ENCODE results near the gene CYBB. TPM values are rescaled to one million over a fixed set of nuclear protein-coding genes. Genes with fewer than 3 reads are reported as not detected.
A peak's percentile ranks its signal among the peaks of the same experiment; 100 is the strongest.

The CYBB gene
- total and polyA plus RNA-seq, 2 donors (not counting 1 experiment from before 2014, with no cell fraction given): under 0.01 TPM; not detected in 1

DNA sequence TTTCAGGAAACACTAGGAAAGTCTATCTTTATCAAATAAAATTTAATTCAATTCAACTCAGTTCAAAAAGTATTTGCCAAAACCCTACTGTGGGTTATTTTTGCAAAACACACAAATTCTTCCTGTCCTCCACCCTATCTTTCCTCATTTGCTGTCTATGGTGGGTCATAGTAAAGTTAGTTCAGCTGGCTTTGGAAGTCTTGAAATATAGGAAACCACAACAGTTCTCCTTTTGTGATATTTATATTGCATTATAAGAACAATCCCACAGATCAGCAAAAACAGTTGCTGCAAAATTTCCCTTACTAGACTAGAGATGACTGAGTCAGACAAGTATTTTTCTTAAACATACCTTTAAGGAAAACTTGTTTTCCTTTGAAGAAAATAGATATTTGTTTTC is 22.2 kb downstream of the CYBB start:
- Histone ChIP-seq H3K36me3 (ENCODE audit: control insufficient read depth, insufficient read depth, low read length) (no peaks in the 10 kb centered on the region), H2AFZ (ENCODE audit: low read length) (no peak overlapping the region), H3K9ac (ENCODE audit: insufficient read depth, low read length) (no peak overlapping the region), H3K27ac (ENCODE audit: insufficient read depth, low read length) (no peak overlapping the region), H3K4me2 (ENCODE audit: extremely low read depth, insufficient read depth, low read length) (no peak overlapping the region), H3K4me3 (replicated peaks in 1 of 4; ENCODE audit: control extremely low read depth in 1 of 4, insufficient read depth in 1 of 4, low read depth in 3 of 4, low read length in 4 of 4) (no peak overlapping the region), H4K20me1 (ENCODE audit: control insufficient read depth, extremely low read depth, insufficient read depth, low read length) (no peaks in the 10 kb centered on the region), H3K4me1 (ENCODE audit: control insufficient read depth, extremely low read depth, insufficient read depth, low read length) (no peaks in the 10 kb centered on the region), H3K27me3 (ENCODE audit: control insufficient read depth, insufficient read depth, low read length) (no peaks in the 10 kb centered on the region), H3K9me3 (ENCODE audit: control insufficient read depth, insufficient read depth, low read depth, low read length) (no peaks in the 10 kb centered on the region), H3K79me2 (ENCODE audit: control insufficient read depth, insufficient read depth, low read length) (no peaks in the 10 kb centered on the region)
- no peak for TF ChIP-seq EZH2 (IDR thresholded peaks at IDR 0.05; ENCODE audit: low read length, missing control alignments)
- TF ChIP-seq, protein P1, sequence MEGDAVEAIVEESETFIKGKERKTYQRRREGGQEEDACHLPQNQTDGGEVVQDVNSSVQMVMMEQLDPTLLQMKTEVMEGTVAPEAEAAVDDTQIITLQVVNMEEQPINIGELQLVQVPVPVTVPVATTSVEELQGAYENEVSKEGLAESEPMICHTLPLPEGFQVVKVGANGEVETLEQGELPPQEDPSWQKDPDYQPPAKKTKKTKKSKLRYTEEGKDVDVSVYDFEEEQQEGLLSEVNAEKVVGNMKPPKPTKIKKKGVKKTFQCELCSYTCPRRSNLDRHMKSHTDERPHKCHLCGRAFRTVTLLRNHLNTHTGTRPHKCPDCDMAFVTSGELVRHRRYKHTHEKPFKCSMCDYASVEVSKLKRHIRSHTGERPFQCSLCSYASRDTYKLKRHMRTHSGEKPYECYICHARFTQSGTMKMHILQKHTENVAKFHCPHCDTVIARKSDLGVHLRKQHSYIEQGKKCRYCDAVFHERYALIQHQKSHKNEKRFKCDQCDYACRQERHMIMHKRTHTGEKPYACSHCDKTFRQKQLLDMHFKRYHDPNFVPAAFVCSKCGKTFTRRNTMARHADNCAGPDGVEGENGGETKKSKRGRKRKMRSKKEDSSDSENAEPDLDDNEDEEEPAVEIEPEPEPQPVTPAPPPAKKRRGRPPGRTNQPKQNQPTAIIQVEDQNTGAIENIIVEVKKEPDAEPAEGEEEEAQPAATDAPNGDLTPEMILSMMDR (conservative IDR thresholded peaks at IDR 0.05 in 1 of 2, IDR thresholded peaks at IDR 0.05 in 1 of 2; ENCODE audit: low read depth in 1 of 2, low read length in 2 of 2): no peak
- DNase-seq (ENCODE audit: low read depth in 2 of 2): peak in 1 of 2 donors; percentile 1

DNA sequence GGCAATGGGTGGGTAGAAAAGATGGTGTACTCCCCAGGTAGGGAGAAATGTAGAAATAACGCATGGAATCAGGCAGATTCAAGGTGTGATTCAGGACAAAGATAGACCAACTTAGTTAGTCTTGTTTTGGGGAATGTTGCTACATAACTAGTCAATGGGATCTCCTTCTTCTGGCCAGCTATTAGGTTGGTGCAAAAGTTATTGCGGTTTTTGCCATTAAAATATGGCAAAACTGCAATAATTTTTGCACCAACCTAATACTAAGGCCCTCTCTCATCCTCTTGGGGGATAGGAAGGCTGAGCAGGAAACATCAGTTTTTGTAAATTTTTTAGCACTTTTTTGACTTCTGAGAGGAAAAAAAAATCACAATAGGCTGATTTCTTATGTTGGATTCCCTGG is 23.2 kb downstream of the CYBB start:
- Histone ChIP-seq H3K4me1 (ENCODE audit: control insufficient read depth, extremely low read depth, insufficient read depth, low read length) (no peaks in the 10 kb centered on the region), H3K79me2 (ENCODE audit: control insufficient read depth, insufficient read depth, low read length) (no peaks in the 10 kb centered on the region), H2AFZ (ENCODE audit: low read length) (no peak overlapping the region), H4K20me1 (ENCODE audit: control insufficient read depth, extremely low read depth, insufficient read depth, low read length) (no peaks in the 10 kb centered on the region), H3K36me3 (ENCODE audit: control insufficient read depth, insufficient read depth, low read length) (no peaks in the 10 kb centered on the region), H3K27me3 (ENCODE audit: control insufficient read depth, insufficient read depth, low read length) (no peaks in the 10 kb centered on the region), H3K27ac (ENCODE audit: insufficient read depth, low read length) (no peak overlapping the region), H3K9ac (ENCODE audit: insufficient read depth, low read length) (no peak overlapping the region), H3K4me2 (ENCODE audit: extremely low read depth, insufficient read depth, low read length) (no peak overlapping the region), H3K4me3 (replicated peaks in 1 of 4; ENCODE audit: control extremely low read depth in 1 of 4, insufficient read depth in 1 of 4, low read depth in 3 of 4, low read length in 4 of 4) (no peak overlapping the region), H3K9me3 (ENCODE audit: control insufficient read depth, insufficient read depth, low read depth, low read length) (no peaks in the 10 kb centered on the region)
- DNase-seq (ENCODE audit: low read depth in 2 of 2): no peak
- TF ChIP-seq, protein P1 (conservative IDR thresholded peaks at IDR 0.05 in 1 of 2, IDR thresholded peaks at IDR 0.05 in 1 of 2; ENCODE audit: low read depth in 1 of 2, low read length in 2 of 2): no peak
- TF ChIP-seq EZH2 (IDR thresholded peaks at IDR 0.05; ENCODE audit: low read length, missing control alignments): no peak

GRCh38 chrX:37809970-37810369 is 30.1 kb downstream of the CYBB start:
- no peak for DNase-seq (ENCODE audit: low read depth in 2 of 2)
- H3K27ac ChIP-seq (ENCODE audit: insufficient read depth, low read length): no peak overlapping the region
- H3K9me3 ChIP-seq (ENCODE audit: control insufficient read depth, insufficient read depth, low read depth, low read length): no peaks in the 10 kb centered on the region
- no peak for TF ChIP-seq EZH2 (IDR thresholded peaks at IDR 0.05; ENCODE audit: low read length, missing control alignments)
- TF ChIP-seq, protein P1 (conservative IDR thresholded peaks at IDR 0.05 in 1 of 2, IDR thresholded peaks at IDR 0.05 in 1 of 2; ENCODE audit: low read depth in 1 of 2, low read length in 2 of 2): no peak
- H3K9ac ChIP-seq (ENCODE audit: insufficient read depth, low read length): no peak overlapping the region
- H2AFZ ChIP-seq (ENCODE audit: low read length): no peak overlapping the region
- no peaks in the 10 kb centered on the region for H3K79me2 ChIP-seq (ENCODE audit: control insufficient read depth, insufficient read depth, low read length)
- H3K4me3 ChIP-seq (replicated peaks in 1 of 4; ENCODE audit: control extremely low read depth in 1 of 4, insufficient read depth in 1 of 4, low read depth in 3 of 4, low read length in 4 of 4): no peak overlapping the region
- no peak overlapping the region for H3K4me2 ChIP-seq (ENCODE audit: extremely low read depth, insufficient read depth, low read length)
- no peaks in the 10 kb centered on the region for H3K36me3 ChIP-seq (ENCODE audit: control insufficient read depth, insufficient read depth, low read length)
- H4K20me1 ChIP-seq (ENCODE audit: control insufficient read depth, extremely low read depth, insufficient read depth, low read length): no peaks in the 10 kb centered on the region
- no peaks in the 10 kb centered on the region for H3K4me1 ChIP-seq (ENCODE audit: control insufficient read depth, extremely low read depth, insufficient read depth, low read length)
- H3K27me3 ChIP-seq (ENCODE audit: control insufficient read depth, insufficient read depth, low read length): no peaks in the 10 kb centered on the region
